H1 (cell line): ENCODE data around the gene RASD2. TPM values are rescaled to one million over a fixed set of nuclear protein-coding genes. Genes with fewer than 3 reads are reported as not detected.

Experiments
- CTCF ChIA-PET: fragments of 300-600 bp; sonication (Branson Sonifier 250); formaldehyde crosslinking; loops from one replicate; lab custom pipeline; 2021; ENCODE audit not compliant: partially characterized antibody; lab: Charles Lee
- POLR2A ChIA-PET: fragments of 300-600 bp; sonication (Branson Sonifier 250); formaldehyde crosslinking; loops from one replicate; lab custom pipeline; 2021; ENCODE audit warnings: inconsistent platforms; ENCODE audit not compliant: partially characterized antibody; lab: Charles Lee
- DNase-seq, 2 experiments: peaks; one replicate each; pipeline versions ENCODE4 v3.0.0 to v3.0.0-alpha.2; 2010 to 2022; ENCODE audit warnings: low spot score in 2 of 2, low read depth in 1 of 2, mixed read lengths in 1 of 2
- FAIRE-seq: peaks from 2 replicates; lab custom pipeline; 2011; peaks lifted over from hg19 to GRCh38; lab: Jason Lieb, UNC
- H2AFZ ChIP-seq: 2 replicates; pipeline ENCODE4 v1.8.1; 2012; ENCODE audit warnings: low read length, inconsistent platforms
- H2AK5ac ChIP-seq: 2 replicates; pipeline ENCODE4 v1.6.1; 2013; ENCODE audit warnings: low read depth, low read length
- H2BK120ac ChIP-seq: replicated peaks from 2 replicates; pipeline ENCODE3; 2013; ENCODE audit warnings: low read depth, low read length, inconsistent platforms
- H2BK12ac ChIP-seq: 2 replicates; pipeline ENCODE4 v1.6.1; 2013; ENCODE audit warnings: low read depth, low read length
- H2BK15ac ChIP-seq: 2 replicates; pipeline ENCODE4 v1.6.1; 2013; ENCODE audit warnings: low read length
- H2BK20ac ChIP-seq: 2 replicates; pipeline ENCODE4 v1.6.1; 2013; ENCODE audit warnings: low read length
- H2BK5ac ChIP-seq: 2 replicates; pipeline ENCODE4 v1.6.1; 2013; ENCODE audit warnings: low read depth, low read length
- H3K14ac ChIP-seq: 2 replicates; pipeline ENCODE4 v1.6.1; 2013; ENCODE audit warnings: inconsistent platforms; ENCODE audit not compliant: insufficient read length
- H3K18ac ChIP-seq: 2 replicates; pipeline ENCODE4 v1.6.1; 2013; ENCODE audit warnings: low read length; ENCODE audit errors: extremely low read depth
- H3K23ac ChIP-seq: 2 replicates; pipeline ENCODE4 v1.6.1; 2013; ENCODE audit warnings: inconsistent platforms; ENCODE audit not compliant: insufficient read length
- H3K23me2 ChIP-seq: 2 replicates; pipeline ENCODE4 v1.6.1; 2013; ENCODE audit warnings: low read depth, low read length
- H3K27ac ChIP-seq: 2 replicates; pipeline ENCODE4 v1.6.1; 2011; ENCODE audit warnings: low read depth, low read length, inconsistent platforms
- H3K27me3 ChIP-seq, 4 experiments: replicated peaks in 1 of 4; 1 replicate in 1 of 4; 2 replicates in 3 of 4; pipeline versions ENCODE4 v1.6.1 to v1.8.1; 2011 to 2013; ENCODE audit warnings: low read length in 3 of 4, mild to moderate bottlenecking in 3 of 4, inconsistent platforms in 2 of 4, mixed read lengths in 2 of 4, moderate library complexity in 1 of 4; ENCODE audit not compliant: control insufficient read depth in 3 of 4, insufficient read depth in 3 of 4; ENCODE audit errors: extremely low read depth in 1 of 4
- H3K36me3 ChIP-seq, 4 experiments: 2 replicates each; pipeline versions ENCODE4 v1.6.1 to v1.8.1; 2011 to 2013; ENCODE audit warnings: mild to moderate bottlenecking in 4 of 4, low read length in 3 of 4, moderate library complexity in 2 of 4, control low read depth in 1 of 4, inconsistent platforms in 1 of 4; ENCODE audit not compliant: insufficient read depth in 4 of 4, control insufficient read depth in 2 of 4
- H3K4ac ChIP-seq: replicated peaks from 2 replicates; pipeline ENCODE3; 2013; ENCODE audit warnings: low read length, low read depth, mixed read lengths, inconsistent platforms; ENCODE audit not compliant: insufficient read length
- H3K4me1 ChIP-seq, 4 experiments: replicated peaks in 1 of 4; 1 replicate in 1 of 4; 2 replicates in 3 of 4; pipeline versions ENCODE4 v1.6.1 to v1.8.1; 2011 to 2013; ENCODE audit warnings: low read length in 3 of 4, inconsistent platforms in 2 of 4, mixed read lengths in 1 of 4; ENCODE audit not compliant: insufficient read depth in 4 of 4, control insufficient read depth in 3 of 4
- H3K4me2 ChIP-seq, 2 experiments: 2 replicates each; pipeline versions ENCODE4 v1.6.1 to v1.8.1; 2011 to 2013; ENCODE audit warnings: low read depth in 2 of 2, low read length in 2 of 2, control low read depth in 1 of 2, inconsistent platforms in 1 of 2, mild to moderate bottlenecking in 1 of 2; ENCODE audit not compliant: insufficient read depth in 1 of 2
- H3K4me3 ChIP-seq, 4 experiments: fragments of 200-600, 300-600 bp in 1 of 4; sonication (generic), shearing (Covaris generic), sonication (Bioruptor Twin) in 1 of 4; 2 replicates each; pipeline versions ENCODE4 v1.5.1 to v1.8.1; 2011 to 2016; ENCODE audit warnings: low read length in 4 of 4, low read depth in 3 of 4, control low read depth in 2 of 4, inconsistent platforms in 2 of 4, mild to moderate bottlenecking in 2 of 4, mixed read lengths in 1 of 4, moderate library complexity in 1 of 4; ENCODE audit not compliant: insufficient read depth in 2 of 4; ENCODE audit errors: extremely low read depth in 1 of 4
- H3K56ac ChIP-seq: replicated peaks from 2 replicates; pipeline ENCODE3; 2013; ENCODE audit warnings: low read depth, mild to moderate bottlenecking, mixed read lengths, low read length, inconsistent platforms; ENCODE audit not compliant: insufficient read length
- H3K79me1 ChIP-seq: 2 replicates; pipeline ENCODE4 v1.6.1; 2013; ENCODE audit warnings: low read depth, low read length, control low read depth
- H3K79me2 ChIP-seq, 2 experiments: 2 replicates each; pipeline versions ENCODE4 v1.6.1 to v1.8.1; 2012 to 2013; ENCODE audit warnings: low read length in 2 of 2, mild to moderate bottlenecking in 2 of 2, inconsistent platforms in 1 of 2; ENCODE audit not compliant: insufficient read depth in 2 of 2, control insufficient read depth in 1 of 2
- H3K9ac ChIP-seq, 4 experiments: replicated peaks in 1 of 4; 1 replicate in 1 of 4; 2 replicates in 3 of 4; pipeline versions ENCODE4 v1.6.1 to v1.8.1; 2011 to 2013; ENCODE audit warnings: low read depth in 3 of 4, low read length in 3 of 4, control low read depth in 2 of 4, mild to moderate bottlenecking in 2 of 4, moderate library complexity in 2 of 4, inconsistent platforms in 1 of 4; ENCODE audit errors: extremely low read depth in 1 of 4
- H3K9me3 ChIP-seq, 2 experiments: 2 replicates each; pipeline versions ENCODE4 v1.6.1 to v1.8.1; 2012 to 2013; ENCODE audit warnings: mild to moderate bottlenecking in 2 of 2, moderate library complexity in 2 of 2, control low read depth in 1 of 2, inconsistent platforms in 1 of 2, low read depth in 1 of 2, low read length in 1 of 2, mixed read lengths in 1 of 2; ENCODE audit not compliant: insufficient read depth in 2 of 2
- H4K20me1 ChIP-seq, 2 experiments: replicated peaks in 1 of 2; 2 replicates each; pipeline versions ENCODE3 to v1.8.1; 2011 to 2013; ENCODE audit warnings: inconsistent platforms in 2 of 2, low read length in 2 of 2, mild to moderate bottlenecking in 1 of 2; ENCODE audit not compliant: insufficient read depth in 2 of 2, control insufficient read depth in 1 of 2
- H4K5ac ChIP-seq: 2 replicates; pipeline ENCODE4 v1.6.1; 2013; ENCODE audit warnings: low read length, low read depth, mixed read lengths, inconsistent platforms; ENCODE audit not compliant: insufficient read length
- H4K8ac ChIP-seq: 2 replicates; pipeline ENCODE4 v1.8.0; 2013; ENCODE audit warnings: mild to moderate bottlenecking, moderate library complexity, low read length, inconsistent platforms; ENCODE audit not compliant: insufficient read depth; ENCODE audit errors: extremely low read depth
- H4K91ac ChIP-seq: replicated peaks from 2 replicates; pipeline ENCODE3; 2013; ENCODE audit warnings: low read length, mixed read lengths, inconsistent platforms; ENCODE audit not compliant: insufficient read length
- ASH2L ChIP-seq: fragments of 200-600, 300-600 bp; sonication (generic); IDR thresholded peaks from one replicate; pipeline ENCODE4 v1.7.1; 2017; ENCODE audit warnings: low read length
- BACH1 ChIP-seq: IDR thresholded peaks from 2 replicates; pipeline ENCODE4 v1.6.1; 2012; ENCODE audit warnings: low read length, improper control_type of control experiment
- CBX8 ChIP-seq: fragments of 300-800, 300-1000 bp; sonication (generic); IDR thresholded peaks from 2 replicates; pipeline ENCODE4 v1.7.1; 2016; ENCODE audit warnings: low read depth, low read length, borderline replicate concordance
- EP300 ChIP-seq, 2 experiments: IDR thresholded peaks; 1 replicate in 1 of 2; 2 replicates in 1 of 2; pipeline ENCODE4 v1.6.1; 2011 to 2012; ENCODE audit warnings: low read depth in 2 of 2, low read length in 2 of 2, mild to moderate bottlenecking in 2 of 2, borderline replicate concordance in 1 of 2, inconsistent platforms in 1 of 2, moderate library complexity in 1 of 2
- HDAC6 ChIP-seq: IDR thresholded peaks from one replicate; pipeline ENCODE4 v1.7.1; 2012; ENCODE audit warnings: low read depth, mild to moderate bottlenecking, inconsistent platforms, low read length, moderate library complexity
- JUND ChIP-seq: IDR thresholded peaks from 2 replicates; pipeline ENCODE4 v1.6.1; 2011; ENCODE audit warnings: mild to moderate bottlenecking, improper control_type of control experiment, low read length
- MAFK ChIP-seq: IDR thresholded peaks from 2 replicates; pipeline ENCODE4 v1.6.1; 2012; ENCODE audit warnings: low read depth, mild to moderate bottlenecking, improper control_type of control experiment, low read length
- RAD21 ChIP-seq, 2 experiments: IDR thresholded peaks in 1 of 2; conservative IDR thresholded peaks in 1 of 2; 2 replicates each; pipeline ENCODE4 v1.6.1; 2011; ENCODE audit warnings: low read depth in 2 of 2, low read length in 2 of 2, improper control_type of control experiment in 1 of 2, inconsistent platforms in 1 of 2, mild to moderate bottlenecking in 1 of 2, moderate library complexity in 1 of 2
- SAP30 ChIP-seq: fragments of 300-600 bp; sonication (generic); IDR thresholded peaks from 2 replicates; pipeline ENCODE4 v1.7.1; 2012; ENCODE audit warnings: low read length, moderate library complexity, mild to moderate bottlenecking, inconsistent platforms; ENCODE audit not compliant: insufficient read depth, insufficient replicate concordance
- SP1 ChIP-seq: IDR thresholded peaks from 2 replicates; pipeline ENCODE4 v1.6.1; 2011; ENCODE audit warnings: low read depth, low read length
- SUZ12 ChIP-seq: fragments of 200-600 bp; sonication (generic); IDR thresholded peaks from 2 replicates; pipeline ENCODE4 v1.6.1; 2012; ENCODE audit warnings: mild to moderate bottlenecking, inconsistent platforms, low read length, moderate library complexity, mixed read lengths
- TAF7 ChIP-seq: optimal IDR thresholded peaks from 2 replicates; pipeline ENCODE3; 2011; ENCODE audit warnings: low read depth, mild to moderate bottlenecking, inconsistent platforms, low read length, moderate library complexity, borderline replicate concordance
- WGBS, 2 experiments: shearing (Covaris generic) in 1 of 2; methylation state at CpG; one replicate each; pipeline versions ENCODE4 v1.1.6 to v1.1.7; 2013 to 2015; ENCODE audit warnings: low lambda C conversion rate in 2 of 2, mixed read lengths in 2 of 2, inconsistent platforms in 1 of 2, low coverage in 1 of 2, missing lambda C conversion rate in 1 of 2; ENCODE audit not compliant: insufficient replicate concordance in 2 of 2, insufficient coverage in 1 of 2, insufficient read length in 1 of 2; ENCODE audit errors: extremely low coverage in 1 of 2, missing lambda C conversion rate in 1 of 2; 5-methylcytosine and 5-hydroxymethylcytosine counted together
- polyA plus RNA-seq, 7 experiments: library from polyadenylated mRNA; depleted of rRNA in 3 of 7; stranded (reverse) in 5 of 7; unstranded in 2 of 7; fragments of >200 nt in 5 of 7; fragments of 200-250 nt in 2 of 7; gene quantifications; 1 replicate in 5 of 7; 2 replicates in 1 of 7; 4 replicates in 1 of 7; pipeline versions ENCODE4 v1.2.1 to v1.2.3, GENCODE V29; 2011 to 2013; ENCODE audit warnings: missing spikeins in 2 of 7, mixed read lengths in 2 of 7
- total RNA-seq: library from RNA; stranded (reverse); fragmentation: NEBNext Ultra II Directional; extraction: Animal tissue kit (Norgen Biotek cat#: 25700); gene quantifications from 2 replicates; pipeline ENCODE4 v1.2.1, GENCODE V29; 2021

Gene RASD2
- total and polyA plus RNA-seq, 2 of the 8 experiments (the other 6 are each of a cell fraction or from before 2014, with no cell fraction given): 1.9 to 5.1 TPM

- no peak overlapping the region; the same call in 1 of the 2 replicates for H2AK5ac ChIP-seq
- WGBS, 2 experiments: 96% methylated on average over 6 of the region's 6 CpGs; no CpG with 5 or more reads in 1 of the 2 experiments
- CTCF ChIA-PET: interaction anchor here (1.1 kb wide), 1 partner anchor 25 kb away, joined by 3 read pairs; no protein-coding TSS in a partner anchor
- no peaks in the 10 kb centered on the region for H3K36me3 ChIP-seq
- H3K27ac ChIP-seq: no peak overlapping the region
- no peak overlapping the region for H4K91ac ChIP-seq
- no peak for TF ChIP-seq RAD21 (IDR thresholded peaks at IDR 0.05 in 1 of 2, conservative IDR thresholded peaks at IDR 0.05 in 1 of 2; ENCODE audit: low read depth in 2 of 2, low read length in 2 of 2)
- no peak for TF ChIP-seq SAP30
- TF ChIP-seq SUZ12: no peak
- TF ChIP-seq SP1: no peak
- no peak for TF ChIP-seq MAFK
- TF ChIP-seq ASH2L: no peak
- TF ChIP-seq JUND: no peak
- no peak for TF ChIP-seq TAF7
- no peak for TF ChIP-seq BACH1
- no peak for TF ChIP-seq HDAC6
- no peak for TF ChIP-seq CBX8
- no peak for TF ChIP-seq EP300 (IDR thresholded peaks at IDR 0.05; ENCODE audit: borderline replicate concordance in 1 of 2, low read depth in 2 of 2, low read length in 2 of 2)
- no peak overlapping the region for H3K14ac ChIP-seq
- H3K4me3 ChIP-seq: no peak overlapping the region
- H3K79me1 ChIP-seq: no peaks in the 10 kb centered on the region
- peaks cover 0 to 17% (median 1%) of the 10 kb centered on the region in 4 experiments; a peak in 3 of 7 replicates for H3K4me1 ChIP-seq
- H3K79me2 ChIP-seq: no peaks in the 10 kb centered on the region
- no peak overlapping the region for H3K9ac ChIP-seq
- H2BK5ac ChIP-seq: no peak overlapping the region
- no peak for DNase-seq
- no peaks in the 10 kb centered on the region; the same call in 1 of the 2 replicates for H3K23me2 ChIP-seq
- H2BK20ac ChIP-seq: no peak overlapping the region
- no peak overlapping the region for H4K8ac ChIP-seq
- no peak overlapping the region for H2BK12ac ChIP-seq
- POLR2A ChIA-PET: no interaction called here
- no peaks in the 10 kb centered on the region; a peak in 1 of 7 replicates for H3K27me3 ChIP-seq
- no peaks in the 10 kb centered on the region for H4K20me1 ChIP-seq
- no peak overlapping the region for H3K4ac ChIP-seq
- no peak overlapping the region for H4K5ac ChIP-seq
- no peak overlapping the region for H2AFZ ChIP-seq
- H3K18ac ChIP-seq: no peak overlapping the region
- FAIRE-seq: no peak
- no peaks in the 10 kb centered on the region for H3K9me3 ChIP-seq
- H3K56ac ChIP-seq: no peak overlapping the region
- H3K23ac ChIP-seq: no peak overlapping the region
- no peak overlapping the region for H3K4me2 ChIP-seq
- no peak overlapping the region for H2BK120ac ChIP-seq
- no peak overlapping the region for H2BK15ac ChIP-seq
Measured at GRCh38 chr22:35589756-35590093, 49.1 kb downstream of the RASD2 start.
